Measurements from ENCODE around the gene FSTL5. TPM values are rescaled to one million over a fixed set of nuclear protein-coding genes. Genes with fewer than 3 reads are reported as not detected.

FSTL5 gene
- total and polyA plus RNA-seq, 4 donors, result 28.3 to 83.4 (median 33.7) TPM

DNA sequence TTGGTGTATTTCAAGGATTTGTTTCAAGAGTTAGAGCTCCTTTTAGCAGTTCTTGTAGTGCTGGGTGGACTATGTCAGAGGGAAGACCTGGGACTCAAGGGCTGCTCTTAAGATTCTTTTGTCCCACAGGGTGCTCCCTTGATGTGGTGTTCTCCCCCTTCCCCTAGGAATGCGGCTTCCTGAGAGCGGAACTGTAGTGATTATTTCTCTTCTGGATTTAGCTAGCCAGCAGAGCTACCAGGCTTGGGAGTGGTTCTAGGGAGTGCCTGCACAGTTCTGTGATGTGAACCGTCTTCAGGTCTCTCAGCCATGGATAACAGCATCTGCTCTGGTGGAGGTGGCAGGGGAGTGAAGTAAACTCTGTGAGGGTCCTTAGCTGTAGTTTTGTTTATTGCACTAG, 336.8 kb downstream of the FSTL5 start:
- Histone ChIP-seq H3K4me3 (ENCODE audit: low read depth, low read length) (no peak overlapping the region), H3K36me3 (ENCODE audit: control insufficient read depth, insufficient read depth, low read length) (no peaks in the 10 kb centered on the region), H3K9me3 (ENCODE audit: control insufficient read depth, insufficient read depth, low read length) (peaks cover 5% of the 10 kb centered on the region), H3K27ac (ENCODE audit: low read depth, low read length) (no peak overlapping the region), H3K4me1 (ENCODE audit: control insufficient read depth, insufficient read depth, low read length) (no peaks in the 10 kb centered on the region), H3K27me3 (ENCODE audit: control insufficient read depth, insufficient read depth, low read length) (no peaks in the 10 kb centered on the region)
- DNase-seq (ENCODE audit: low read depth in 4 of 6, low spot score in 6 of 6), result no peak
- WGBS (ENCODE audit: insufficient coverage), result 83% methylated on average over 2 of the region's 3 CpGs

DNA sequence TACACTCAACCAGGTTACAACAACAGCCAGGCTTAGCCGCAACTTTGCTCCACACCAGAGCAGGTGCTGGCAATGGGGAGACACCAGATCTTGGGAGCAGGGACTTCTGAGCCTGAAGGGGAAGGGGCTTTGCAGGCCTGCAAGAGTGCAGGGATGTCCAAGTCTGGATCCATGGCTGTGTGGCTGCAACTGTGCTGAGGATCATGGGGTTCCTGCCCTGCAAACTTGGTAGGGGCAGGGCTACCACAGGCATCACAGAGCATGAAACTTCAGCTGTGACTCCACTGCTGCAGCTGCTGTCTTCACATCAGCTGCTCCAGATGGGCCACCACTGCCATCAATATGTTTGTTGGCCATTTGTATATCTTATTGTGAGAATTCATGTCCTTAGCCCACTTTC, 340.4 kb downstream of the FSTL5 start:
- Histone ChIP-seq H3K27me3 (ENCODE audit: control insufficient read depth, insufficient read depth, low read length) (no peaks in the 10 kb centered on the region), H3K4me3 (ENCODE audit: low read depth, low read length) (no peak overlapping the region), H3K36me3 (ENCODE audit: control insufficient read depth, insufficient read depth, low read length) (no peaks in the 10 kb centered on the region), H3K9me3 (ENCODE audit: control insufficient read depth, insufficient read depth, low read length) (peaks cover 5% of the 10 kb centered on the region), H3K4me1 (ENCODE audit: control insufficient read depth, insufficient read depth, low read length) (no peaks in the 10 kb centered on the region), H3K27ac (ENCODE audit: low read depth, low read length) (no peak overlapping the region)
- 88% methylated on average over 1 of the region's 1 CpG for WGBS (ENCODE audit: insufficient coverage)
- DNase-seq (ENCODE audit: low read depth in 4 of 6, low spot score in 6 of 6), result no peak

DNA sequence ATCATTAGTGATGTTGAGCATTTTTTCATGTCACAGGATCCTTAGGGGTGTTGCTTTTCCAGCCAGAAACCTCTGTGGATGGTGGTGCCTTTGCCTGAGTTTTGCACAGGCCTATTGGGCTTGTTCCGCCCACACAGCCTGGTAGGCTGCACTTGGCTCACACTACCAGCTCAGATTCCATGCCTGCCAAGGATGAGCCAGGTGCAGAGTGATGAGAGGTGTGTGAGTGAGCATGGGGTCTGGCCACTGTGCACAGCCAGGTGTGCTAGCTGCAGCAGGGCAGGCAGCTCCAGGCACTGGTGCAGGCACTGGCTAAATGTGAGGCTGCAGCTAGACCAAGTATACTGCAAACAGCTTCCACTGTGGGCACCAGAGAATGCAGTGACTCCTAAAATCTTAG, 341.6 kb downstream of the FSTL5 start:
- WGBS (ENCODE audit: insufficient coverage), result 100% methylated on average over 1 of the region's 1 CpG
- H3K27ac ChIP-seq (ENCODE audit: low read depth, low read length), result no peak overlapping the region
- no peak overlapping the region for H3K4me3 ChIP-seq (ENCODE audit: low read depth, low read length)
- H3K27me3 ChIP-seq (ENCODE audit: control insufficient read depth, insufficient read depth, low read length), result no peaks in the 10 kb centered on the region
- peaks cover 5% of the 10 kb centered on the region for H3K9me3 ChIP-seq (ENCODE audit: control insufficient read depth, insufficient read depth, low read length)
- DNase-seq (ENCODE audit: low read depth in 4 of 6, low spot score in 6 of 6), result no peak
- no peaks in the 10 kb centered on the region for H3K36me3 ChIP-seq (ENCODE audit: control insufficient read depth, insufficient read depth, low read length)
- H3K4me1 ChIP-seq (ENCODE audit: control insufficient read depth, insufficient read depth, low read length), result no peaks in the 10 kb centered on the region

DNA sequence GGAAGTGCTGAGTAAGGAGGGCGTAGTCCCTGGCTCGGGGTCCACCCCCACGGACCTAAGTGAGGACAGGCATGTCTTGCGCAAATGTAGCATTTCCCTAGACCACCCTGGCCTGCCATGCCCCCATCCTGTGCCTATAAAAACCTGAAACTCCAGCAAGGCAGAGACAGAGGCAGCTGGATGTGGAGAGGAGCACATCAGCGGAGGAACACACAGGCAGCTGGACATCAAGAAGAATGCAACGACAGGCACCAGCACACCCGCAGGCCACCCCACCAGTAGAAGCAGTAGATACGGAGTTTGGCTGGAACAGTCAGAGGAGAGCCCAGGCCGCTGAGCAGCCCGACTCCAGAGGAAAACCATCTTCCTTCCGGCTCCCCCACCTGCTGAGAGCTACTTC, 345.9 kb downstream of the FSTL5 start:
- no peaks in the 10 kb centered on the region for H3K36me3 ChIP-seq (ENCODE audit: control insufficient read depth, insufficient read depth, low read length)
- no peak for DNase-seq (ENCODE audit: low read depth in 4 of 6, low spot score in 6 of 6)
- WGBS (ENCODE audit: insufficient coverage), result 94% methylated on average over 5 of the region's 11 CpGs
- H3K27ac ChIP-seq (ENCODE audit: low read depth, low read length), result no peak overlapping the region
- no peaks in the 10 kb centered on the region for H3K27me3 ChIP-seq (ENCODE audit: control insufficient read depth, insufficient read depth, low read length)
- H3K4me1 ChIP-seq (ENCODE audit: control insufficient read depth, insufficient read depth, low read length), result no peaks in the 10 kb centered on the region
- peaks cover 5% of the 10 kb centered on the region for H3K9me3 ChIP-seq (ENCODE audit: control insufficient read depth, insufficient read depth, low read length)
- no peak overlapping the region for H3K4me3 ChIP-seq (ENCODE audit: low read depth, low read length)

DNA sequence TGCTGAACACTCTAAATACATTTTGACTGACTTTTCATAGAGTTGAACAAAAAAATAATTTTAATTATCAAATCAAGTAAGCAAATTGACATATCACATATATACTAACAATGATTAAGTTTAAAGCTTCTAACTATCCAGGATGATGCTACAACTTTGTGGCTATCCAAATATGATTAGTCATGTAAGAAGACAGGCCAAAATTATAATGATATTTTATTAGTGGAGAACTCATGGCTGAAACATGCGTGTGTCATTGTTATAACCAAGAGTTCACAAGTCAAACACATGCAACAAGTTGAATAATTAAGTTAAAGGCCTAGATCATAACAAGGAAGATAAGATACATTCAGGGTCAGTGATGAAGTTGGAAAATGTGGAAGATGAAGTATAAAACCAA, 346.8 kb downstream of the FSTL5 start:
- Histone ChIP-seq H3K27ac (ENCODE audit: low read depth, low read length) (no peak overlapping the region), H3K4me3 (ENCODE audit: low read depth, low read length) (no peak overlapping the region), H3K27me3 (ENCODE audit: control insufficient read depth, insufficient read depth, low read length) (no peaks in the 10 kb centered on the region), H3K9me3 (ENCODE audit: control insufficient read depth, insufficient read depth, low read length) (no peaks in the 10 kb centered on the region), H3K36me3 (ENCODE audit: control insufficient read depth, insufficient read depth, low read length) (no peaks in the 10 kb centered on the region), H3K4me1 (ENCODE audit: control insufficient read depth, insufficient read depth, low read length) (no peaks in the 10 kb centered on the region)
- no CpG with 5 or more reads among the region's 1 CpG for WGBS (ENCODE audit: insufficient coverage)
- no peak for DNase-seq (ENCODE audit: low read depth in 4 of 6, low spot score in 6 of 6)

DNA sequence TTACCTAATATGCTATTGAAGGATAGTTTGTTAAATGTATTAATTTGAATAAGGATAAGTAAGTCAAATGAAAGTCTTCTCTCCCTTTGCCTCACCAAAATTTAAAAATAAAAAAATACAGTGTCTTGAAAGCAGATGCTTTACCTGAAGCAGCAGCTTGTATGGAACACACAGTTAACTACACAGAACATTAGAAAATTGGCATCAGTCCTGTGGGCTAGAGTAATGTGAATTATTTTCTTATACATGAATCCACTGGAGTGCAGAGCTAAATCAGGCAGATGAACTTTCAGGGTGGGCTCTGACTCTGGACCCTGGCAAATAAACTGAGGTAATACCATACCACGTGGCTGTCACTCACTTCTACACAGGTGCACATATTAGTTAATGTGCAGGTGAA, 348.0 kb downstream of the FSTL5 start:
- no peak overlapping the region for H3K27ac ChIP-seq (ENCODE audit: low read depth, low read length)
- H3K36me3 ChIP-seq (ENCODE audit: control insufficient read depth, insufficient read depth, low read length), result no peaks in the 10 kb centered on the region
- no peaks in the 10 kb centered on the region for H3K27me3 ChIP-seq (ENCODE audit: control insufficient read depth, insufficient read depth, low read length)
- DNase-seq (ENCODE audit: low read depth in 4 of 6, low spot score in 6 of 6), result no peak
- WGBS (ENCODE audit: insufficient coverage), result no CpG with 5 or more reads among the region's 1 CpG
- H3K4me1 ChIP-seq (ENCODE audit: control insufficient read depth, insufficient read depth, low read length), result no peaks in the 10 kb centered on the region
- H3K4me3 ChIP-seq (ENCODE audit: low read depth, low read length), result no peak overlapping the region
- no peaks in the 10 kb centered on the region for H3K9me3 ChIP-seq (ENCODE audit: control insufficient read depth, insufficient read depth, low read length)

DNA sequence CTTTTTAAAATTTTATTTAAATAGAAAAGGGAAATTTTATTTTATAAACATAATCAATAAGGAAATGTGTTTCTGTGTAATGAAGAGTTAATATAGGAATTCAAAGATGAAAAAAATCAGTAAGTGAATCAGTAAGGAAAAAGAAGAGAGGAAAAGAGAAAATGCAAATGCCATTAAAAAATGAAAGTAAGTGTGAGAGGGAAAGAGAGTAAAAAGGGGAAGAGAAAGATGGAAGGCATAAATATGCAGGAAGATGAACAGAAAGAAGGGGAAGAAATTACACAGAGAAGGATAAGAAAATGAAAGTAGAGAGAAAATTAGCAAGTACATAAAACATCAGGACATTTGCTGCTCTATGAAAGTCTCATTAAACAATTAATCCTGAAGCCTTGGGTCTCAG, 349.9 kb downstream of the FSTL5 start:
- no peak overlapping the region for H3K4me3 ChIP-seq (ENCODE audit: low read depth, low read length)
- no peaks in the 10 kb centered on the region for H3K36me3 ChIP-seq (ENCODE audit: control insufficient read depth, insufficient read depth, low read length)
- H3K27me3 ChIP-seq (ENCODE audit: control insufficient read depth, insufficient read depth, low read length), result no peaks in the 10 kb centered on the region
- no peaks in the 10 kb centered on the region for H3K4me1 ChIP-seq (ENCODE audit: control insufficient read depth, insufficient read depth, low read length)
- H3K27ac ChIP-seq (ENCODE audit: low read depth, low read length), result no peak overlapping the region
- no peak for DNase-seq (ENCODE audit: low read depth in 4 of 6, low spot score in 6 of 6)
- no peaks in the 10 kb centered on the region for H3K9me3 ChIP-seq (ENCODE audit: control insufficient read depth, insufficient read depth, low read length)

DNA sequence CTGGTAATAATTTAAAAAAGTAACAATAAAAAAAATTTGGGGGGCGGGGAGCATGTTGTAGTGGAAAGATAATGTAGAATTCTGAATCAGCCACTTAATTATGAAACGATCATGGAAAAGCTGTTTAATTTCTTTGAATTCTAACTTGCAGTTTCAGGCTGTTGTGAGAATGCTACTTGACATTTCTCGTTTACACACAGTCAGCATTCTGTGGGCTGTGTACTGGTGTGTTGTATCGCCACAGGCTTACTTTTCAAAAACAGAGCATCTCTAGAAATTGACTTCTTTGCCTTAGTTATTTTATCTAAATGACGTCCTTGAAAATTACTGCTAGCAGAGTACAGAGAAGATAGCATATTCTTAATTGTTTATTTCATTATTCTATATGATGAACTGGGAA, 350.4 kb downstream of the FSTL5 start:
- no peaks in the 10 kb centered on the region for H3K4me1 ChIP-seq (ENCODE audit: control insufficient read depth, insufficient read depth, low read length)
- H3K4me3 ChIP-seq (ENCODE audit: low read depth, low read length), result no peak overlapping the region
- no peaks in the 10 kb centered on the region for H3K9me3 ChIP-seq (ENCODE audit: control insufficient read depth, insufficient read depth, low read length)
- no peaks in the 10 kb centered on the region for H3K27me3 ChIP-seq (ENCODE audit: control insufficient read depth, insufficient read depth, low read length)
- DNase-seq (ENCODE audit: low read depth in 4 of 6, low spot score in 6 of 6), result no peak
- no peak overlapping the region for H3K27ac ChIP-seq (ENCODE audit: low read depth, low read length)
- H3K36me3 ChIP-seq (ENCODE audit: control insufficient read depth, insufficient read depth, low read length), result no peaks in the 10 kb centered on the region
- 100% methylated on average over 1 of the region's 5 CpGs for WGBS (ENCODE audit: insufficient coverage)

DNA sequence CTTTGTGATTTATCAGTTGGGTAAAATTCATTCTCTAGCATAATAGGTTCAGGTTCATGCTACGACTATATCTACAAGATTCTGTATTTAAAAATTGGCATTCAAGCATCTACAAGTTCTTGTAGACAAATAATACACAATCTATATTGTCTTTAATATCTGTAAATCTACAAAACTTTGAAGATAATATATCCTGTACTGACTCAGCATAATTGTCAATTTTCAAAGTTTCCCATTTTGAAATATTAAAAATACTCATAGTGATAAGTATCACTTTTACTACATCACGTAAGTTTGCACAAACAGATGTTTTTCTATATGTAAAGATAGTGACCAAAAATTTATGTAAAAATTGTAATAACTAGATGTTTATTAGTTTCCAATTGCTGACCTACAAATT, 360.6 kb downstream of the FSTL5 start:
- Histone ChIP-seq H3K27ac (ENCODE audit: low read depth, low read length) (no peak overlapping the region), H3K4me3 (ENCODE audit: low read depth, low read length) (no peak overlapping the region), H3K36me3 (ENCODE audit: control insufficient read depth, insufficient read depth, low read length) (no peaks in the 10 kb centered on the region), H3K27me3 (ENCODE audit: control insufficient read depth, insufficient read depth, low read length) (no peaks in the 10 kb centered on the region), H3K9me3 (ENCODE audit: control insufficient read depth, insufficient read depth, low read length) (no peaks in the 10 kb centered on the region), H3K4me1 (ENCODE audit: control insufficient read depth, insufficient read depth, low read length) (no peaks in the 10 kb centered on the region)
- DNase-seq (ENCODE audit: low read depth in 4 of 6, low spot score in 6 of 6), result no peak
- WGBS (ENCODE audit: insufficient coverage), result no CpG with 5 or more reads among the region's 2 CpGs

DNA sequence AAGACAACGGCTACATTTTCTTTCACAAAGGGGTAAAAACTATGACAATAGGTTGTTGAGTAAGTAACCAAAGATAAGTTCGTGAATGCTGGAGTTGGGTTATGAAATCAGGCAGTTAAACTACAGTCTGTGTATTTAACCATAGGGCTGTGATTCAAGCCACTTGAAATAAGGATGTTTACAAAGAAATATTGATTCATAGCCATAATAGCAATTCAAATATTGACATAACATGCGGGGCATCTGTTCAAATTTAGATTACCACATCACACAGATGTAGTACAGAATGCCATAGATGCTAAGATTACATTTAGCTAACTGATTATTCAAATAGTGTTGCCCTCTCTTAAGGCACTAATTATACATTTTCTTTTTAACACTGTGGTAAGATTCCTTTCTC, 364.1 kb downstream of the FSTL5 start:
- Histone ChIP-seq H3K27ac (ENCODE audit: low read depth, low read length) (no peak overlapping the region), H3K9me3 (ENCODE audit: control insufficient read depth, insufficient read depth, low read length) (no peaks in the 10 kb centered on the region), H3K4me3 (ENCODE audit: low read depth, low read length) (no peak overlapping the region), H3K4me1 (ENCODE audit: control insufficient read depth, insufficient read depth, low read length) (no peaks in the 10 kb centered on the region), H3K27me3 (ENCODE audit: control insufficient read depth, insufficient read depth, low read length) (no peaks in the 10 kb centered on the region), H3K36me3 (ENCODE audit: control insufficient read depth, insufficient read depth, low read length) (no peaks in the 10 kb centered on the region)
- no peak for DNase-seq (ENCODE audit: low read depth in 4 of 6, low spot score in 6 of 6)
- 83% methylated on average over 1 of the region's 3 CpGs for WGBS (ENCODE audit: insufficient coverage)

Measured in spinal cord (tissue), 10 donors.